ENCODE data around the gene HES2.
"Not testable (repeated sequence)": the region's sequence is repeated elsewhere in the genome, so short reads cannot be mapped to it uniquely, and the experiment has no call there.

The HES2 gene

GRCh38 chr1:6416295-6416656 is 3.4 kb downstream of the HES2 start:
- no peak for DNase-seq

DNA sequence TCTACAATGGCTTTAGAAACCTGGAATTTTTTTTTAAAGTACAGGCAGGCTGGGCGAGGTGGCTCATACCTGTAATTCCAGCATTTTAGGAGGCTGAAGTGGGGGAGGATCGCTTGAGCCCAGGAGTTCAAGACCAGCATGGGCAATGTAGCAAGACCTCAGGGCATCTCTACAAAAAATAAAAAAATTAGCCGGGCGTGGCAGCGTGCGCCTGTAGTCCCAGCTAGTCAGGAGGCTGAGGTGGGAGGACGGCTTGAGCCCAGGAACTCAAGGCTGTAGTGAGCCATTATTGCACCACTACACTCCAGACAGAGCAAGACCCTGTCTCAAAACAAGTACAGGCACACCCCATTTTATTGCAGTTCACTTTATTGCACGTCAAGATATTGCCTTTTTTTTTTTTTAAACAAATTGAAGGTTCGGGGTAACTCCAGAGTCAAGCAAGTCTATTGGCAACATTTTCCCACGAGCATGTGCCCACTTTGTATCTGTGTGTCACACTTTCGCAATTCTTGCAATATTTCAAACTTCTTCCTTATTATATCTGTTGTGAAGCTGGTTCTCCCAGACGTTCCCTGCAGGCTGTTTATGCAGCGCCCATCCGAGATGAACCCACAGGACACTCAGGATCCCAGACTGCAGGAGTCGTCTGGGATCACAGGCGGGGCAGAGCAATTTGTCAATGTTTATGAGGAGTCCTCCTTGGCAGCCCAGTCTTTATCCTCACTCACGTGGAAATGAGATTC is 4.7 kb downstream of the HES2 start:
- DNase-seq = no peak

DNA sequence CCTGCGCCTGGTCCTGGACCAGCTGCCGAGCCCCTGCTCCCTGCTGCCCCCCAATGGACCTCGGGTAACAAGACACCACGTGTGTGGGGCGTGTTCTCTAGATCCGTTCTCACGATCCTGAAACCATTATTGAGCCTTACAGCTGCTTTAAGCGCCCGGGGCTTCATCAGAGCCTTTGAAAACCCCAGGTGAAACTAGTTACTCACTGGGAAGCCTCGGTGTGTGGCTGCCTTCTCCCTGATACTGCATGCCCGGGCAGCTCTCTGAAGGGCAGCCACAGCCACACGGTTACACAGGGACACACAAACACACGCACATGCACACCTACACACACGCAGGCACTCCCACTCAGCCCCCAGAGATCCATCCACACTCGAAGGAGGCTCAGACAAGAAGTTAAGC is 5.3 kb downstream of the HES2 start:
- peak; percentile 82 for DNase-seq

DNA sequence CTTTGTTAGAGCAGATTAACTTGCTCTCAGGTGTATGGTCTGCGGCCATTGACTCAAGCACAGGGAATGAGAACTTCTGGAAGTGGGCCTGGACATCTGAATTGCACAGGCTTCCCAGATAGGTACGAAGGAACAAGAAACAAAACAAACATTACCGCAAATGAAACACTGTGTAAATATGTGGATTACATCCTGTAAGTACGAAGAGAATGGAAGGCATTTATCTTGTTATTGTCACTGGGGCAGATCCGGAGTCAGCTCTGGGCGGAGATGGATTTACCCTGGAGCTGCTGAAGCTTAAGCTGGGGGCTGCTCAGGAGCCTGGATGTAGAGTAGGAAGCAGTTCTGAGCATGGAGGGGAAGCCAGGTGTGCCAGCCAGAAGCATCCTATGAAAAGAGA is 6.8 kb downstream of the HES2 start:
- DNase-seq = no peak

DNA sequence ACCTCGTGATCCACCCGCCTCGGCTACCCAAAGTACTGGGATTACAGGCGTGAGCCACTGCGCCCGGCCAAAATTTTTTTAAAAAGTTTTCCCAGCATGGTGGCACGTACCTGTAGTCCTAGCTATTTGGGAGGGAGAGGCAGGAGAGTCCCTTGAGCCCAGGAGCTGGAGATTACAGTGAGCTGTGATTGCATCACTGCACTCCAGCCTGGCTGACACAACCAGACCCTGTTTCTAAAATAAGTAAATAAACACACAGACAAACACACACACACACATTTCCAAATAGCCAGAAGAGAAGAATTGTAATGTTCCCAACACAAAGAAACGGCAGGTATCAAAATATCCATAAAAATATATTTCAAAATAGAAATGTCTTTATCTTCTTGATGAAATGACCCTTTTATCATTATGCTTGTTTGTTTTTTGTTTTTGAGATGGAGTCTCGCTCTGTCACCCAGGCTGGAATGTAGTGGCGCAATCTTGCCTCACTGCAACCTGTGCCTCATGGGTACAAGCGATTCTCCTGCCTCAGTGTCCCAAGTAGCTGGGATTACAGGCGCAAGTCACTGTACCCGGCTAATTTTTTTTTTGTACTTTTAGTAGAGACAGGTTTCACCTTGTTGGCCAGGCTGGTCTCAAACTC is 9.3 kb downstream of the HES2 start:
- DNase-seq = no peak

GRCh38 chr1:6409733-6410132 is 10.0 kb downstream of the HES2 start:
- DNase-seq = no peak

DNA sequence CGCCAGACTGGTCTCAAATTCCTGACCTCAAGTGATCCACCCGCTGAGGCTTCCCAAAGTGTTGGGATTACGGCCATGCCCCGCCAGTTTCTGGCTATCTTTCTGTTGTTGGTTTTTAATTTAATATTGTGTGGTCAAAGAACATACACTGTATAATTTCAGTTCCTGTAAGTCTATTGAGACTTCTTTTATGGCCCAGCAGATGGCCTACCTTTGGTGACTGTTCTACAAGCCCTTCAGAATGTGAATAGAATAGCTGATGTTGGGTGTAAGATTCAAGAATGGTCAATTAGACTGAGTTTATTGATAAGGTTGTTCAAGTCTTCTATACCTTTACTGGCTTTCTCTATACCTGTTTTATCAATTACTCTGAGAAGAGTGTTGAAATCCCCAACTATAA is 10.7 kb downstream of the HES2 start:
- no peak for DNase-seq

GRCh38 chr1:6408023-6408422 is 11.7 kb downstream of the HES2 start:
- DNase-seq = no peak

GRCh38 chr1:6401673-6402072 is 18.0 kb downstream of the HES2 start:
- peak; percentile 55 for DNase-seq

DNA sequence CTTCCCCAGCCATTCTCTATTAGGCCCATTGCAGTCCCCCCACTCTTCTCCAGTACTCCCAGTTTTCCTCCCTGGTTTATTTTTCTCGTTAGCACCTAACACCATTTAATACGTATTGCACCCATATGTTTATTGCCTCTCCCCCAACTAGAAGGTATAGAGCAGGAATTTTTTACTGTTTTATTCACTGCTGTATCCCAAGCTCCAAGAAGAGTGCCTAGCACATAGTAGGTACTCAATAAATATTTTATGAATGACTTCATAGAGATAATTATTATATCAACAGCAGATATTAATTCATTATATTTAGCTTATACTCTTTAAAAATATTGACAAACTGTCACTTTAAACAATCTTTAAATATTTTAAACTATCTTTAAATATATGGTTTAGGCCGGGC is 20.4 kb downstream of the HES2 start:
- DNase-seq = no peak

- no peak for DNase-seq
These were observed 21.8 kb downstream of the HES2 start for GRCh38 chr1:6397844-6398441.

- no peak for DNase-seq
These were observed 22.7 kb downstream of the HES2 start for GRCh38 chr1:6396998-6397397.

DNA sequence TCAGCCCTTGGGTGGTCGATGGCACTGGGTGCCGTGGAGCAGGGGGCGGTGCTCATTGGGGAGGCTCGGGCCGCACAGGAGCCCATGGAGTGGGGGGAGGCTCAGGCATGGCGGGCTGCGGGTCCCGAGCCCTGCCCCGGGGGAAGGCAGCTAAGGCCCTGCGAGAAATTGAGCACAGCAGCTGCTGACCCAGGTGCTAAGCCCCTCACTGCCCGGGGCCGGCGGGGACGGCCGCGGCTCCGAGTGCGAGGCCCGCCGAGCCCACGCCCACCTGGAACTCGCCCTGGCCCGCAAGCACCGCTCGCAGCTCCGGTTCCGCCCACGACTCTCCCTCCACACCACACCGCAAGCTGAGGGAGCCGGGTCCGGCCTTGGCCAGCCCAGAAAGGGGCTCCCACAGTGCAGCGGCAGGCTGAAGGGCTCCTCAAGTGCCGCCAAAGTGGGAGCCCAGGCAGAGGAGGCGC is 23.9 kb downstream of the HES2 start:
- not testable (repeated sequence) for DNase-seq

GRCh38 chr1:6395130-6395529 is 24.6 kb downstream of the HES2 start:
- DNase-seq = not testable (repeated sequence)

- peak; percentile 95 for DNase-seq
These were observed 26.1 kb downstream of the HES2 start, which contains the start of gene ACOT7 for GRCh38 chr1:6393400-6394187. Gene ACOT7 (minus strand): TSS chr1:6393767. CDS start chr1:6393399, 368 bp downstream.

GRCh38 chr1:6392809-6393399 is 26.8 kb downstream of the HES2 start:
- peak; percentile 39 for DNase-seq

DNA sequence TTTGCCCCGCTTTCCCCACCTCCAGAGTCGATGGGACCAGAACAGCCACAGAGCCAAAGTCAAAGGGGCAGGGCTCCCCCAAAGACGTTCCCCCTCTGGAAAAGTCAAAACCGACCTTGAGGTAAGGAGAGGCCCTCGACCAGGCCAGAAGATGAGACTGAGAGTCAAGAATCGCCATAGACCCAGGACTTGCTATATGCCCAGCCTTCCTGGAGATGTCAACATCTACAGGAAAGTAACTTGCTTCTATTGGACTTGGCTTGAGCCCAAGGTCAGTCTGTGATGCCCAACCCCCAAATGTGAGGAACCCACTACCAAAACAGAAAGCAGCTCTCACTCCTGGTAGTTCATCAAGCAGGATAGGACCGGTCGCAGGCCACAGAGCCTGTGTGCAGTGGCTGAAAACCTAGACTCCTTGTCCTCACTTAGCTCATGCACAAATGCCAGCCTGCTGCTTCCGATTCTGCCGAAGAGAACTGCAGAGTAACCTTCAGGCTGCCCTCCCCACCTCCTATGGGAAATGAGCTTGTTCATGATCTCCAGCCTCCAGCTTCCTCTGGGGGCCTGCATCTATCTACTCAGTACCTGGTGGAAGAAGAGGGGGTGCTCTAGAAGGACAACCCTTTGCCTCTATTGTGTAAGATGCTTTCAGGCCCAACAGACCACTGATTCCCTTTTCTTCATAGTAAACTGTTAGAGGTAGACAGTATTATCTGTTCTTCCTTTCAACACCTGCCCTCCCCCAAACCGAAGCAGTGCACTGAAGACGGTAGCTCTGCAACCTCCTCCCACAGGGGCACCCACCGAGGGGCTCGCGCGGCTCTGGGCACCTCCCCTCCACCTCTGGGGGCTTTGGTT is 27.5 kb downstream of the HES2 start:
- peak; percentile 51 for DNase-seq

- no peak for DNase-seq
These were observed 29.7 kb downstream of the HES2 start for GRCh38 chr1:6389971-6390370.

- DNase-seq = no peak
These were observed 33.3 kb downstream of the HES2 start for GRCh38 chr1:6386371-6386949.

DNA sequence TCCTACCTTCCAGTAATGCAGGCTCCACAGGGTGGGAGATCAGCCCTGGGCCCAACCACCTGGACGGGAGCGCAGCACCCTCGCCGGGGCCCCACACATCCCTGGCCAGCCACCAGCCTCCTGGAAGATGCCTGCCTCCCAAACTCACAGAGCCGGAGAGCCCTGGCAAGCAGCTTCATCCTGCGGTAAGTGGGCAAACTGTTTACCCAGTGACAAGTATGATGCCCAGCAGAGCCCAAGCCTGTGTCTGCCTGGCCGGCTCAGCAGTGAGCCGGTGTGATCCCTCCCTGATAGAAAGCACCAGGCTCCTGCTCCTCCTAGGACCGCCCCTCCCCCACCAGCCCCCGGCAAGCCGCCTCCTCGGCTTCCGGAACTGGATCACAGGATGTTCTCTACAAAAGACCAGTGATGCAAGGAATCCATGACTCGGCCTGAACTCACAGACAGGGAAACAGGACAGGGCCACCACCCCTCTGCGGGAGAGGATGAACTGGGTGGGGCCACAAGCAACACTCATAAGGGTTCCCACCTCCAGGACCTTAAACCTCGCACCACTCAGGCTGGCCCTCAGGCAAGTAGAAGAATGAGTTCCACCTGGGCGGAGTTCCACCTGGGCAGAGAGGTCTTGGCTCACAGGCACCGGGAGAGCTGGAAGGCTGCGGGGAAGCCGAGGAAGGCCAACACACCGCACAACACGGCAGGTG is 34.1 kb downstream of the HES2 start:
- DNase-seq = no peak

DNA sequence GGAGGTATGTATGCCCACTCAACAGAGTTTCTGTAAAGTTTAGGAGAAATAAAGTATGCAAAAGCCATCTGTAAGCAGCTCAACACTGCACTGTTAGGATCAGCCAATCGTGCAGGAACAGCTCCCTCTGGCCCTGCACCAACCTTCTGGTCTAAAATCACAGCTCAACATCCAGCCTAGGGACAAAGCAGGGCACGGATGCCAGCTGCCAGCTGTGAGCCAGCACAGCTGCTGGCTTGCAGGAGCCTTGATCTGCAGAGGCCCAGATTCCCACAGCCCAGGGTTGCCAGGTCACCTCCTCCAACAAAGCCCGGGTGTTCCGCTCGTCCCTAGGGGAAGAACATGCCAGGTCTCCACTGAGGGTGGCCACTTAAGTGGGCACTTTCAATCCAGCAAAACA is 34.8 kb downstream of the HES2 start:
- no peak for DNase-seq
